ENCODE data around the gene SRPRB. TPM values are rescaled to one million over a fixed set of nuclear protein-coding genes. Genes with fewer than 3 reads are reported as not detected.

Gene SRPRB
- total RNA-seq, 1 donor from 2014 or later: 80.9 TPM

- Mint-ChIP-seq H3K4me3 (no peak overlapping the region), H3K4me1 (ENCODE audit: unreplicated experiment) (peaks cover 5% of the 10 kb centered on the region), H3K36me3 (peaks cover 3% of the 10 kb centered on the region), H3K27ac (no peak overlapping the region), H3K9me3 (no peaks in the 10 kb centered on the region), H3K27me3 (no peaks in the 10 kb centered on the region)
- no peak for DNase-seq (ENCODE audit: extremely low spot score, unreplicated experiment)
- TF ChIP-seq CTCF (conservative IDR thresholded peaks at IDR 0.05): no peak
Measured at GRCh38 chr3:133855002-133855370, 49.4 kb downstream of the SRPRB start.

DNA sequence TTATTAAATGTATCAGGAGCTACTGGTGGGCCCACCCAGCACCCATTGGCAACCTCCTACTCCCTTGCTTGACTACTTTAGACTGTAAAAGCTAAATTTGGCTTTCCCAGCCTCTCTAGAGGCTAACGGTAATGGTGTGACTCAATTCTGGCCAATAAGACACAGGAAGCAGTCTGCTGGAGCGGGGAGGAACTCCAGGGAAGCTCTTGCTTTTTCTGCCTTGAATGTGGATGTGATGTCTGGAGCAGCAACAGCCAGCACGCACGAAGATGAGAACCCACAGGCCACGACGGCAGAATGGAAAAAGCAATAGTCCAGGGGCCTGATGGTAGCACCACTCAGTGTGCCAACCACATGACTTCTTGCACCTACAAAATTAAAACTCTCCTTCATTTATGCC, 50.2 kb downstream of the SRPRB start:
- no peaks in the 10 kb centered on the region for H3K27me3 Mint-ChIP-seq
- H3K36me3 Mint-ChIP-seq: peaks cover 3% of the 10 kb centered on the region

DNA sequence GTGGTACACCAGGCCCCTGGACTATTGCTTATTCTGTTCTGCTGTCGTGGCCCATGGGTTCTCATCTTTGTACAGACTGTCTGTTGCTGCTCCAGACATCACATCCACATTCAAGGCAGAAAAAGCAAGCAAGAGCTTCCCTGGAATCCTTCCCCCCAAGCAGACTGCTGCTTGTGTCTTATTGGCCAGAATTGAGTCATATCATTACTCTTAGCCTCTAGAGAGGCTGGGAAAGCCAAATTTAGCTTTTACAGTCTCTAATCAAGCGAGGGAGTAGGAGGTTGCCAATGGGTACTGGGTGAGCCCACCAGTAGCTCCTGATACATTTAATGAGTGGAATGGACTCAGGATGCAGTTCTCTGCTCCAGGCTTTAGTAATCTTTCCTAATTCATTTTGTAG, 50.7 kb downstream of the SRPRB start:
- H3K4me1 Mint-ChIP-seq (ENCODE audit: unreplicated experiment): peaks cover 5% of the 10 kb centered on the region
- H3K27ac Mint-ChIP-seq: no peak overlapping the region
- no peaks in the 10 kb centered on the region for H3K27me3 Mint-ChIP-seq
- DNase-seq (ENCODE audit: extremely low spot score, unreplicated experiment): no peak
- H3K36me3 Mint-ChIP-seq: peaks cover 3% of the 10 kb centered on the region
- H3K4me3 Mint-ChIP-seq: no peak overlapping the region
- no peak for TF ChIP-seq CTCF (conservative IDR thresholded peaks at IDR 0.05)
- H3K9me3 Mint-ChIP-seq: no peaks in the 10 kb centered on the region

More for the DNA sequence above, 50.2 kb downstream of the SRPRB start:
- TF ChIP-seq CTCF (conservative IDR thresholded peaks at IDR 0.05): no peak
- Mint-ChIP-seq H3K4me1 (ENCODE audit: unreplicated experiment) (peaks cover 5% of the 10 kb centered on the region), H3K4me3 (no peak overlapping the region), H3K27ac (no peak overlapping the region), H3K9me3 (no peaks in the 10 kb centered on the region)
- no peak for DNase-seq (ENCODE audit: extremely low spot score, unreplicated experiment)

DNA sequence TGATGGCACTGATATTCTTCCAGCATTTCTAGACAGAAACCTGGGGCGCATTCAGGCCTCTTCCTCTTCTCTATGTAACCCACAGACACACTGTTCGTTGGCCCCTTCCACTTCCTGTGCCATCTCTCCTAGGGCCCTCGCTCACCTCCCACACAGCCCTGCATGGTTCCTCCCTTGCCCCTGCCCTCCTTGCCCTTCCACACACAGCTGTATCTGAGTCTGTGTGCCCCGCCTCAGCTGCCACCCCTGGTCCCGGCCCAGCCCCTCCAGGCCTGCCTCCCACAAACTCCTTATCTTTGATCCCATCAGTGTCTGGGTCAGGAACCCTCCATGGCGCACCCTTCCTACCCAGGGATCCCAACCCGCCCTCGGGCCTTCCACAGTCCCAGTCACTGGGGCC, 52.2 kb downstream of the SRPRB start:
- Mint-ChIP-seq H3K27me3 (no peaks in the 10 kb centered on the region), H3K36me3 (peaks cover 3% of the 10 kb centered on the region), H3K9me3 (no peaks in the 10 kb centered on the region), H3K27ac (no peak overlapping the region), H3K4me3 (no peak overlapping the region), H3K4me1 (ENCODE audit: unreplicated experiment) (peaks cover 5% of the 10 kb centered on the region)
- no peak for TF ChIP-seq CTCF (conservative IDR thresholded peaks at IDR 0.05)
- DNase-seq (ENCODE audit: extremely low spot score, unreplicated experiment): no peak

- Mint-ChIP-seq H3K4me3 (no peak overlapping the region), H3K4me1 (ENCODE audit: unreplicated experiment) (peaks cover 5% of the 10 kb centered on the region), H3K36me3 (peaks cover 3% of the 10 kb centered on the region), H3K27me3 (no peaks in the 10 kb centered on the region), H3K9me3 (no peaks in the 10 kb centered on the region), H3K27ac (no peak overlapping the region)
- no peak for TF ChIP-seq CTCF (conservative IDR thresholded peaks at IDR 0.05)
- DNase-seq (ENCODE audit: extremely low spot score, unreplicated experiment): no peak
Measured at GRCh38 chr3:133859381-133860234, 54.0 kb downstream of the SRPRB start.

All from type B pancreatic cell (in vitro differentiated cells).